Epithelial cell of esophagus (primary cell): ENCODE data around the gene FARP2.

Source experiments
- DNase-seq: peaks from one replicate; pipeline ENCODE4 v3.0.0; 2010; ENCODE audit warnings: low read depth
- H3K4me3 ChIP-seq: 2 replicates; pipeline ENCODE4 v1.5.1; 2011; ENCODE audit warnings: mild to moderate bottlenecking, low read length, control low read depth
- CTCF ChIP-seq: IDR thresholded peaks from 2 replicates; pipeline ENCODE4 v1.5.1; 2011; ENCODE audit warnings: low read depth, mild to moderate bottlenecking, low read length, control low read depth, inconsistent platforms; ENCODE audit not compliant: insufficient read depth; ENCODE audit errors: missing control alignments

The FARP2 gene

GRCh38 chr2:241344925-241345651, 11.0 kb upstream of the FARP2 start:
- H3K4me3 ChIP-seq: no peak overlapping the region
- TF ChIP-seq CTCF: no peak

DNA sequence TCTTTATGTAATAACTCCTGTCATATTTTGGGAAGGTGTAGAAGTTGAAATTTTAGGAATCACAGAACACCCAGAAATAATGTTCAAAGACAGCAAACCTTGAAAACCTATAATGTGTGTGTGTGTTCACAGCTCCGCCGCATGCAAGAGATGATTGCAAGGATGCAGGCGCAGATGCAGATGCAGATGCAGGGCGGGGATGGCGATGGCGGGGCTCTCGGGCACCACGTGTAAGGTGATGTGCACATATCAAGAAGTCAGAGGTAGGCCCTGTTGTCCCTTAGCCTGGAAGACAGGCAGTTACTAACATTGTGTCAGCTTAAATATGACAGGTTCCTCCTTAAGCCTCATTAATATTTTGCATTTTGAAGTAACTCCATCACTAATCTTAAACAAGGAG, 6.1 kb upstream of the FARP2 start:
- no peak for DNase-seq
- no peak overlapping the region for H3K4me3 ChIP-seq
- TF ChIP-seq CTCF: no peak

More at GRCh38 chr2:241344925-241345651, 11.0 kb upstream of the FARP2 start:
- DNase-seq: no peak

GRCh38 chr2:241350530-241350877, 5.6 kb upstream of the FARP2 start:
- DNase-seq: no peak
- no peak for TF ChIP-seq CTCF
- no peak overlapping the region for H3K4me3 ChIP-seq

DNA sequence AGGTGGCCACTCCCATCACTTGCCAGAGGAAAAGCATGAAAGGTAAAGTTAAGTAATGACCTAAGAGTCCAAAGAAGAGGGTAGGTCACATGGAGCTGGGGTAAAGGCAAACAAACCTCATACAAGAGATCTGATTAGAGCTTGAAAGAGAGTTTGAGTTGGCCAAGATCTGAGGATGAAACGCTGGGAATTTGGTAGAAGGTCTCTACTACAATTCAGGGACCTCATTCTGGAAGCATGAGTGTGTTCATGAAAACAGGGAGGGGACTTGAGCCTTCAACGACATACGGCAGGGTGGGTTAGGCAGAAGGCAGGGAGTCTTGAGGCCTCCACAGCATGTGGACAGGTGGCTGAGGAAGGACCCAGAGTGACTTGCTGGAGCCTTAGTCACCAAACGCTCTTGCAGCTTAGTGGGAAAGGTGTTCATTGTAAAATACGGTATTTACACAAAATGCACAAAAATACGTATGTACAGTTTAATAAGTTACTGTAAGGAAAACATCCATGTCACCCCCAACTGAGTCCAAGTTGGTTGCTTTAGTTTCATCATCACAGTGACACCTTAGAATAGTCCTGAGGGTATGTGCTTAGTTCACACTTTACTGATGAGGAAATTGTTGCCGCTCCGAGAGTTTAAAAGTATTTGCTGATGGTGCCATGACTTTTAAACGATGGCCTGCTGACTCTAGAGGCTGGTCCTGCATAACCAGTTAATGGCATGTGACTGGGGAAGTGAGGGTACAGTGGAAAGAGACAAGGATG, 5.0 kb upstream of the FARP2 start:
- DNase-seq: no peak
- no peak overlapping the region for H3K4me3 ChIP-seq
- no peak for TF ChIP-seq CTCF

DNA sequence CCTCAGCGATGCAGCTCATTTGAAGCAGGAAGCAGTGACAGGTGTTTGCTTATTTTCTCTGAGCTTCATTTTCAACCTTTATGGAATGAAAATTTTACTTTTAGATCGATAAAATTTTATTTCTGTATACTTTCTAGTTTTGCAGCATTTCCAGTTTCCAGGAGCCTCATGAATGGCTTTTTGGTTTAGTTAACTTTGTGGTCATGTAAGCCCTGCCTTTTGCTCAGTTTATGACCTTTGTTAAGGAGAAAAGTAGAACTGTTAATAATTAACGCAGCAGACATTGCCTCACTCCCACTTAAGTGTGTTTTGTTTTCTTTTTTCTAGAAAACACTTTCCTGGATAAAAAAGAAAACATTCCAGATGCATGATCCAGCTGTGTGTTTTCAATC, 4.4 kb upstream of the FARP2 start:
- TF ChIP-seq CTCF: no peak
- DNase-seq: no peak
- no peak overlapping the region for H3K4me3 ChIP-seq

DNA sequence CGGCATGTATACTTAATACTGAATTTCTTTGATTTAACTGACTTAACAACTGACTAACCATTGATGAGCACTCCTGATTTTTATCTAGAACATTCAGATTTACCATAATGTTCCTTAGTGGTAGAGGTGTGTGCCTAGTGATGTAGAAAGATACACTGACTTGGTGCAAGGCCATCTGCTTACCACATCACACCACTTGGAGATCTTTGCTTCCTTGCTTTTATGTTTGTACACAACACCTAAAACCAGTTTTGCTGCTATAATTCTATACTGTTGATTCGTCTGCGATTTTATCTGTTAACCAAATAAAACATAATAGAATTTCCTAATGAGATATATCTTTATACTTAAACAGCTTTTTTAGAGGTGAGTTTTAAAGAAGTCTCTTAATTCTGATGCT, 3.9 kb upstream of the FARP2 start:
- H3K4me3 ChIP-seq: no peak overlapping the region

More for the DNA sequence above, 3.9 kb upstream of the FARP2 start:
- TF ChIP-seq CTCF: no peak
- DNase-seq: no peak
